Heart right ventricle (tissue), 16 donors: ENCODE measurements around the gene RHO. TPM values are rescaled to one million over a fixed set of nuclear protein-coding genes. Genes with fewer than 3 reads are reported as not detected.

ENCODE experiments used
- ATAC-seq, 8 donors: fragments of 200-7000 bp; cut with Tn5 transposase; one replicate each; pipeline ENCODE4 v1.9.1; 2020; ENCODE audit warnings: mild to moderate bottlenecking in 8 of 8, moderate library complexity in 8 of 8, moderate number of reproducible peaks in 1 of 8
- DNase-seq, 2 donors: peaks; one replicate each; pipeline ENCODE4 v3.0.0-alpha.2; 2020
- H3K27ac ChIP-seq, 10 donors: fragments of 200-600 bp; sonication (generic) in 2 of 10; one replicate each; pipeline versions ENCODE4 v1.5.0 to v1.8.0; 2020 to 2022; ENCODE audit warnings: mild to moderate bottlenecking in 3 of 10
- H3K27me3 ChIP-seq, 7 donors: fragments of 200-600 bp; one replicate each; pipeline ENCODE4 v1.8.0; 2021 to 2022; ENCODE audit warnings: mild to moderate bottlenecking in 2 of 7
- H3K36me3 ChIP-seq, 9 donors: fragments of 200-600 bp; sonication (generic) in 1 of 9; one replicate each; pipeline versions ENCODE4 v1.5.0 to v1.8.0; 2020 to 2022; ENCODE audit warnings: mild to moderate bottlenecking in 2 of 9
- H3K4me1 ChIP-seq, 9 donors: fragments of 200-600 bp; sonication (generic) in 1 of 9; one replicate each; pipeline versions ENCODE4 v1.5.0 to v1.8.0; 2020 to 2022; ENCODE audit warnings: mild to moderate bottlenecking in 4 of 9
- H3K4me3 ChIP-seq, 10 donors: fragments of 200-600 bp; sonication (generic) in 2 of 10; one replicate each; pipeline versions ENCODE4 v1.5.0 to v1.8.0; 2020 to 2022; ENCODE audit warnings: mild to moderate bottlenecking in 7 of 10, moderate library complexity in 2 of 10
- H3K9me3 ChIP-seq, 11 donors: fragments of 200-600 bp in 10 of 11; sonication (generic) in 2 of 11; one replicate each; pipeline versions ENCODE4 v1.5.0 to v1.8.0; 2013 to 2022; ENCODE audit warnings: mild to moderate bottlenecking in 2 of 11, control low read depth in 1 of 11, moderate library complexity in 1 of 11
- WGBS, 2 donors: extraction: QIAGEN DNeasy Blood & Tissue Kit; methylation state at CpG; one replicate each; pipeline ENCODE4 v1.1.7; 2013; ENCODE audit warnings: inconsistent platforms in 1 of 2; 5-methylcytosine and 5-hydroxymethylcytosine counted together
- intact Hi-C, 10 donors: fragments of 100-400 bp; cut with DNase I; formaldehyde crosslinking; loops; one replicate each; pipeline versions ENCODE4 v1.11.1 to v1.14.2; 2022
- polyA plus RNA-seq, 2 donors: library from polyadenylated mRNA; stranded (reverse); fragments of 200-250 nt; gene quantifications; one replicate each; pipeline ENCODE4 v1.2.3, GENCODE V29; 2013
- total RNA-seq, 10 donors: library from RNA; stranded (reverse); fragmentation: NEBNext Ultra II Directional in 3 of 10; extraction: Animal tissue kit (Norgen Biotek cat#: 25700) in 3 of 10; gene quantifications; one replicate each; pipeline versions ENCODE4 v1.2.1 to v1.2.4, GENCODE V29; 2021 to 2023
- TF ChIP-seq, protein P1 (sequence below), 9 donors: fragments of 200-600 bp; sonication (generic) in 2 of 9; IDR thresholded peaks; one replicate each; pipeline versions ENCODE4 v1.5.0 to v1.8.0; 2021 to 2022; ENCODE audit warnings: antibody characterized with exemption in 9 of 9, mild to moderate bottlenecking in 5 of 9, moderate library complexity in 1 of 9
- donor health status: Arrhythmogenic right ventricular cardiomyopathy.
- donor health status: ischemic (EF 13 %, LVEDD 7.1; RV severe dilation, severe dysfunction).
- donor health status: healthy with polysubstance abuse.
- donor health status: DM: no; HTN: yes; CAD: no.
- donor health status: DM: no; HTN: no; CAD: no.
- donor health status: ischemic (EF 25% LVEDD 6.9; RV normal size, moderate dysfunction).
- donor health status: ischemic (EF 25% LVEDD 5.7; RV mildly dilated, moderate dysfunction).
- donor health status: healthy.
- donor health status: DM: yes; HTN: yes; CAD: no.
- donor health status: Ischemic cardiomyopathy.
- donor health status: ischemic (EF 35%, LVEDD 5.7; RV mildly dilated, moderate dysfunction).
- donor health status: nonischemic (EF 11% LVEDD 7.7; RV severe dilation, severe dysfunction).
- donor health status: DM: yes; HTN: yes; CAD: no.
- donor health status: PGD.
- donor health status: ischemic (EF 29% LVEDD 5.4; RV normal size, mild dysfunction).
- donor health status: nonischemic (EF 23%, LVEDD 6.1; RV moderate dilation, normal function).

The RHO gene
- total and polyA plus RNA-seq, 12 donors: not detected

DNA sequence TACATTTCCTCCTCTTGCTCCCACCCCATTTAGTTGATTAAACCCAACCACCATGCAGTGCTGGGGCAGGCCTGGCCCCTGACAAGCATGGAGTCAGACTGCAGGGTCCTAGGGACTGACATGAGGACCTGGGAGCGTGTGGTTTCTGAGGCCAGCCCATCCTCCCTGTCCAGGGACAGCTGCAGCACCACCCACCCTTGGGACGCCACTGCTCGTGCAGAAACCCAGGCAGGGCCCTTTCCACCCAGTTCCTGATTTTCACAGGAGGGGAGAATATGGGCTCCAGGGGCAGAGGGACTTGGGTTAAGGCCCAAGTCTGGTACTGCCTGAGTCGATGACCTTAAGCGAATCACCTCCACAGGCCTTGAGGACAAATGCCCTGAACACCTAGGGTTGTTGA, 54.4 kb downstream of the RHO start:
- peaks cover 0 to 100% (median 20%) of the 10 kb centered on the region in 9 donors for H3K36me3 ChIP-seq
- no peaks in the 10 kb centered on the region for H3K27me3 ChIP-seq
- intact Hi-C loops: no loop called here
- H3K9me3 ChIP-seq: no peaks in the 10 kb centered on the region
- TF ChIP-seq, protein P1, sequence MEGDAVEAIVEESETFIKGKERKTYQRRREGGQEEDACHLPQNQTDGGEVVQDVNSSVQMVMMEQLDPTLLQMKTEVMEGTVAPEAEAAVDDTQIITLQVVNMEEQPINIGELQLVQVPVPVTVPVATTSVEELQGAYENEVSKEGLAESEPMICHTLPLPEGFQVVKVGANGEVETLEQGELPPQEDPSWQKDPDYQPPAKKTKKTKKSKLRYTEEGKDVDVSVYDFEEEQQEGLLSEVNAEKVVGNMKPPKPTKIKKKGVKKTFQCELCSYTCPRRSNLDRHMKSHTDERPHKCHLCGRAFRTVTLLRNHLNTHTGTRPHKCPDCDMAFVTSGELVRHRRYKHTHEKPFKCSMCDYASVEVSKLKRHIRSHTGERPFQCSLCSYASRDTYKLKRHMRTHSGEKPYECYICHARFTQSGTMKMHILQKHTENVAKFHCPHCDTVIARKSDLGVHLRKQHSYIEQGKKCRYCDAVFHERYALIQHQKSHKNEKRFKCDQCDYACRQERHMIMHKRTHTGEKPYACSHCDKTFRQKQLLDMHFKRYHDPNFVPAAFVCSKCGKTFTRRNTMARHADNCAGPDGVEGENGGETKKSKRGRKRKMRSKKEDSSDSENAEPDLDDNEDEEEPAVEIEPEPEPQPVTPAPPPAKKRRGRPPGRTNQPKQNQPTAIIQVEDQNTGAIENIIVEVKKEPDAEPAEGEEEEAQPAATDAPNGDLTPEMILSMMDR (IDR thresholded peaks at IDR 0.05): no peak
- no peak for ATAC-seq
- DNase-seq: no peak
- no peak overlapping the region for H3K4me3 ChIP-seq
- WGBS, 2 donors: 83 to 95% methylated on average over 5 of the region's 5 CpGs
- peaks cover 2 to 47% (median 39%) of the 10 kb centered on the region in 9 donors for H3K4me1 ChIP-seq
- H3K27ac ChIP-seq: no peak overlapping the region

DNA sequence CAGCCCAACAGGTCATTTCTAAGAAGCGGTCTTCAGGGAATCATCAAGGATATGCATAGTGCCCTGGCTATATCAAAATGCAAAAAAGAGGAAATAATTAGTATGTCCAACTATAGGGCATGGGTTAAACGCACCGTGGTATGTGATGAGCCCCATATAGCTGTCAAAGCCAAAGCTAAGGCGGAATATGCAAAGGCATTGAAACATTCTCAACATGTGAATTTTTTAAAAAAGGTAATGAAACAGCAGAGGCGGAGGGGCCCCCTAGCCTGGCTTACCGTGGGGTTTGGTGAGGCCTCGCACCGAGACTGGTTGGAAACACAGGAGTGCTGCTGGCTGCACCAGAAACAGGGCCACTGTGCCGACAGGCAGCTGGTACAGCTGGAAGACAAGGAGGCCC, 54.9 kb downstream of the RHO start:
- H3K27ac ChIP-seq: no peak overlapping the region
- DNase-seq (no peak), ATAC-seq (no peak)
- intact Hi-C loops: no loop called here
- WGBS, 2 donors: 94 to 95% methylated on average over 9 of the region's 9 CpGs
- H3K9me3 ChIP-seq: no peaks in the 10 kb centered on the region
- no peaks in the 10 kb centered on the region for H3K27me3 ChIP-seq
- TF ChIP-seq, protein P1 (IDR thresholded peaks at IDR 0.05): no peak
- H3K4me3 ChIP-seq: no peak overlapping the region
- peaks cover 0 to 100% (median 15%) of the 10 kb centered on the region in 9 donors for H3K36me3 ChIP-seq
- H3K4me1 ChIP-seq: peaks cover 4 to 47% (median 39%) of the 10 kb centered on the region in 9 donors

DNA sequence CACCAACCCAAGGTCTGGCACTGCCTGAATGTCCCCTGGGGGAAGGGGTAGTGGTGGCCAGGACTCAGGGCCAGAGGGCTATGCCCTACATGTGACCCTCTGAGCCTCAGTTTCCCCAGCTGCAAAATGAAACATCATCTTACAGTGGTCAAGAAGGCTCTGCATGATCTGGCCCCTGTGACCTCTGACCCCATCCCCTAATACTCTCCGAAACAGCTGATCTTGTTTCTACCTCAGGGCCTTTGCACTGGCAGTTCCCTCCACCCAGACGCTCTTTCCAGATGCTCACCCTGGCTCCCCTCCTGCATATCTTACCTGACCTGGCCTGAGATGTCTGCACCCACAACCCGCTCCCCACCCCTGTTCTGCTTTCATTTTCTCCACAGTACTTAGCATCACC, 56.2 kb downstream of the RHO start:
- WGBS, 2 donors: 77 to 97% methylated on average over 3 of the region's 3 CpGs
- Histone ChIP-seq H3K36me3 (peaks cover 0 to 99% (median 15%) of the 10 kb centered on the region in 9 donors), H3K27me3 (no peaks in the 10 kb centered on the region), H3K4me3 (no peak overlapping the region), H3K9me3 (no peaks in the 10 kb centered on the region), H3K4me1 (peaks cover 6 to 46% (median 36%) of the 10 kb centered on the region in 9 donors), H3K27ac (no peak overlapping the region)
- ATAC-seq (no peak), DNase-seq (no peak)
- intact Hi-C loops: no loop called here
- TF ChIP-seq, protein P1 (IDR thresholded peaks at IDR 0.05): no peak

Other genes starting within 250 kb of the RHO start
- gene HMCES, start 249.8 kb upstream of the RHO start, total RNA-seq: 10 to 100 TPM; 38.1 to 56.1 (median 44.5) TPM
- gene HMCES, start 249.8 kb upstream of the RHO start, polyA plus RNA-seq: 10 to 100 TPM; 24.1 to 37.6 TPM
- under 1 TPM in 4 of 10 donors, not detected in 6; 0.15 to 0.23 (median 0.16) TPM for gene EFCAB12, start 100.0 kb upstream of the RHO start, total RNA-seq
- gene EFCAB12, start 100.0 kb upstream of the RHO start, polyA plus RNA-seq: under 1 TPM in 1 of 2 donors, not detected in 1; 0.10 TPM
- gene MBD4, start 88.7 kb upstream of the RHO start, total RNA-seq: 10 to 100 TPM; 16.4 to 31.9 (median 19.2) TPM
- 10 to 100 TPM; 11.1 to 37.8 TPM for gene MBD4, start 88.7 kb upstream of the RHO start, polyA plus RNA-seq
- gene IFT122, start 88.4 kb upstream of the RHO start, total RNA-seq: 10 to 100 TPM; 12.4 to 23.9 (median 16.8) TPM
- 10 to 100 TPM in 1 of 2 donors, 1 to 10 TPM in 1; 9.7 to 29.1 TPM for gene IFT122, start 88.4 kb upstream of the RHO start, polyA plus RNA-seq
- gene H1-8, start 14.5 kb downstream of the RHO start, total RNA-seq: not detected
- not detected for gene H1-8, start 14.5 kb downstream of the RHO start, polyA plus RNA-seq
- 100 to 1,000 TPM in 1 of 10 donors, 10 to 100 TPM in 9; 40.9 to 106 (median 62.8) TPM for gene PLXND1, start 78.0 kb downstream of the RHO start, total RNA-seq
- 100 to 1,000 TPM in 1 of 2 donors, 10 to 100 TPM in 1; 71.2 to 169 TPM for gene PLXND1, start 78.0 kb downstream of the RHO start, polyA plus RNA-seq